ENCODE results near the gene PLPP4. TPM values are rescaled to one million over a fixed set of nuclear protein-coding genes. Genes with fewer than 3 reads are reported as not detected.

Gene PLPP4
- total RNA-seq, 4 donors from 2014 or later: 0.72 to 1.9 TPM; not detected in 2

DNA sequence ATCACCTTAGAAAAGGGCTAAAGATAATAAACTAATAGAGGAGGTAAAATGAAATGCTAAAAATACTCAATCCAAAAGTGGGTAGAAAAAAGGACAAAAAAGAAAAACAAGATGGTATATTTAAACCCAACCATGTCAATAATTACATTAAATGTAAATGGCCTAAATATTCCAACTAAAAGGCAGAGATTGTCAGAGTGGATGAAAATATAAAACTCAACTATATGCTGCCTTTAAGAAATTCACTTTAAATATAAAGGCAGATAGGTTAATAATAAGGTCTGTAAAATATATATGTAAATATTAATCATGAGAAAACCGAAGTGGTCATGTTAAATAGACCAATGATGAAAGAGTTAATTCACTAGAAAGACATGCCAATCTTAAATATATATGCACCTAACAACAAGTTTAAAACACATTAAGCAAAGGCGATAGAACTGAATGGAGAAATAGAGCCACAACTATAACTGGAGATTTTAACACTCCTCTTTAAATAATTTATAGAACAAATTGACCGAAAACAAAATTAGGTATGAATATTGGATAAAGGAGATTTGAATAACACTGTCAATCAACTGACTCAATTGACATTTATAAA lies 159.4 kb downstream of the PLPP4 start:
- DNase-seq (ENCODE audit: low spot score): no peak
- TF ChIP-seq, protein P1, sequence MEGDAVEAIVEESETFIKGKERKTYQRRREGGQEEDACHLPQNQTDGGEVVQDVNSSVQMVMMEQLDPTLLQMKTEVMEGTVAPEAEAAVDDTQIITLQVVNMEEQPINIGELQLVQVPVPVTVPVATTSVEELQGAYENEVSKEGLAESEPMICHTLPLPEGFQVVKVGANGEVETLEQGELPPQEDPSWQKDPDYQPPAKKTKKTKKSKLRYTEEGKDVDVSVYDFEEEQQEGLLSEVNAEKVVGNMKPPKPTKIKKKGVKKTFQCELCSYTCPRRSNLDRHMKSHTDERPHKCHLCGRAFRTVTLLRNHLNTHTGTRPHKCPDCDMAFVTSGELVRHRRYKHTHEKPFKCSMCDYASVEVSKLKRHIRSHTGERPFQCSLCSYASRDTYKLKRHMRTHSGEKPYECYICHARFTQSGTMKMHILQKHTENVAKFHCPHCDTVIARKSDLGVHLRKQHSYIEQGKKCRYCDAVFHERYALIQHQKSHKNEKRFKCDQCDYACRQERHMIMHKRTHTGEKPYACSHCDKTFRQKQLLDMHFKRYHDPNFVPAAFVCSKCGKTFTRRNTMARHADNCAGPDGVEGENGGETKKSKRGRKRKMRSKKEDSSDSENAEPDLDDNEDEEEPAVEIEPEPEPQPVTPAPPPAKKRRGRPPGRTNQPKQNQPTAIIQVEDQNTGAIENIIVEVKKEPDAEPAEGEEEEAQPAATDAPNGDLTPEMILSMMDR (IDR thresholded peaks at IDR 0.05): no peak
- no peak for ATAC-seq (ENCODE audit: low FRiP score)

GRCh38 chr10:120628197-120628596 lies 171.2 kb downstream of the PLPP4 start:
- TF ChIP-seq, protein P1 (IDR thresholded peaks at IDR 0.05): no peak
- DNase-seq (ENCODE audit: low spot score) (no peak), ATAC-seq (ENCODE audit: low FRiP score) (no peak)

- ATAC-seq (ENCODE audit: low FRiP score): no peak
These were observed 173.2 kb downstream of the PLPP4 start for GRCh38 chr10:120630266-120630665.

DNA sequence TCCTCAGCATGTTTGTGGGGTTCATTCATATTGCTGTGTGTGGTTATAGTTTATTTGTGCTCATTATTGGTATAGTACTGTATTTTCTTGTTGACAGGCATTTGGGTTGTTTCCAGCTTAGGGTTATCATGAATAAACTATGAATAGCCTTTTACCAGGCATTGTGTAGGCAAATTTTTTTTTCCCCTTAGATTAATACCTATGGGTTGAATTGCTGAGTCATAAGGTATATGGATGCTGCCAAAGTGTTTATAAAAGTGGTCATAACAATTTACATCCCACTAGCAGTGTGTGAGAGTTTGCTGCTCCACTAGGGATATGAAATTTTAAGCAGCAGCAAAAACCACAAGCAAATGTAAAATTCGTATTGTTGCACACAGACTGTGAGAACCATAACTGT lies 175.0 kb downstream of the PLPP4 start:
- no peak for DNase-seq (ENCODE audit: low spot score)
- no peak for ATAC-seq (ENCODE audit: low FRiP score)
- TF ChIP-seq, protein P1 (IDR thresholded peaks at IDR 0.05): no peak

More at GRCh38 chr10:120630266-120630665, 173.2 kb downstream of the PLPP4 start:
- TF ChIP-seq, protein P1 (IDR thresholded peaks at IDR 0.05): no peak
- DNase-seq (ENCODE audit: low spot score): no peak

GRCh38 chr10:120632942-120633341 lies 175.9 kb downstream of the PLPP4 start:
- TF ChIP-seq, protein P1 (IDR thresholded peaks at IDR 0.05): no peak
- DNase-seq (ENCODE audit: low spot score) (no peak), ATAC-seq (ENCODE audit: low FRiP score) (no peak)

- TF ChIP-seq, protein P1 (IDR thresholded peaks at IDR 0.05): no peak
- ATAC-seq (ENCODE audit: low FRiP score): no peak
- DNase-seq (ENCODE audit: low spot score): no peak
These were observed 177.6 kb downstream of the PLPP4 start for GRCh38 chr10:120634659-120635058.

All from omental fat pad (tissue), 4 donors.